CD4-positive, alpha-beta T cell treated with Interferon alpha-2 for 1 hour (primary cell): ENCODE results near the gene COL4A4.
A peak's percentile ranks its signal among the peaks of the same experiment; 100 is the strongest.
"Not testable (repeated sequence)": the region's sequence is repeated elsewhere in the genome, so short reads cannot be mapped to it uniquely, and the experiment has no call there.

ENCODE experiments used
- DNase-seq, 2 donors: peaks; one replicate each; pipeline ENCODE4 v3.0.0-alpha.2; 2020 to 2022

COL4A4 gene

DNA sequence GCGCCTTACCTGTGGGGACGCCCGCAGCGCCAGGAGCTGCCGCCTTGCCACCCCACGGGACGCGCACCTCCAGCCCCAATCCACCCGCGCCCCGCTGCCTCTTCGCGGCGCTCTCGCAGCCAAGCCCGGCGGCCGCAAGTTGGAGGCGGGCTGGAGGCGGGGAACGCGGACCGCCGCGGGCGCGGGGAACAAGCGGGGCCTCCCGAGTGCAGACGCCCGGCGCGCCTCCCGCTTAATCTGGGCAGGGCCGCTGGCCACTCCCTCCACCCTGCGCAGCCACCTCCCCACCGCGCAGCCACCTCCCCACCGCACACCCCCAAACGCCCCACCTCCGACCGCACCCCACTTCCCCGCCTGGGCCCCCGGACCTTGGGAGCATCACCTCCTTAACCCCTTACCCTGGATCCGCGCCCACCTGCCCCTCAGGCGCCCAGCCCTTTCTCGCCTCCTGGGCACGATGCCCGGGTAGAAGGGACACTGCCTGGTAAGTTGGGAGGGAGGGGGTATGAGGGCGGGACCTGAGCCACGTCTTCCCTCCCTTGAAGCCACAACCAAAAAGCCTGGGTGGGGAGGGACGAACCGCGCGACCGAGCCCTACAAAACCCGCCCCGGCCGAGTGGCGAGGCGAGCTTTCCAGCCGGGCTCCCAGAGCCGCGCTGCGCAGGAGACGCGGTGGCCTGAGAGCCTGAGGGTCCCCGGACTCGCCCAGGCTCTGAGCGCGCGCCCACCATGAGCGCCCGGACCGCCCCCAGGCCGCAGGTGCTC is at the start of gene COL4A4, which contains the start of gene COL4A3:
TSS of gene COL4A4 (minus strand) at position 208 of the 765 bp plus-strand sequence. CDS start 16,722 bp downstream, outside the sequence.
TSS of gene COL4A3 (plus strand) at position 627 of the 765 bp plus-strand sequence. CDS start at position 730, 103 bp downstream.
- no peak for DNase-seq

DNA sequence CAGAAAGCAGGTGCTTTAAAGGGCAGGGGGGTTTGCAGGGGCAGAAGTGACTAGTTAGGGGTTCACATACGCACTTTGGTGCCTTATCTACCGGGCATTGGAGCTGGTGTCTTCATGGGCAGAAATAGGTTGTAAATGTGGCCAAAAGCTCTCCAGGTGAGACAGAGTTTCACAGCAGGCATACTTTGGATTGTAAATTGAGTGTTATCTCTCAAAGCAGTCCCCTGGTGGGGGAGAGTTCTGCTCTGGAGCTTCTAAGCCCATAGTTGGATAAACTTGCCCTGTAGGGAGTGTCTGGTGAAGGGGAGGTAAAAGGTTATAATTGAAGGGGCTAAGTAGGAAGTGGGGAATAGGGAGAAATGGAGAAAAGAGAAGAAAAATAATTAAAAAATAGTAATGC is 43.6 kb upstream of the COL4A4 start:
- no peak for DNase-seq

DNA sequence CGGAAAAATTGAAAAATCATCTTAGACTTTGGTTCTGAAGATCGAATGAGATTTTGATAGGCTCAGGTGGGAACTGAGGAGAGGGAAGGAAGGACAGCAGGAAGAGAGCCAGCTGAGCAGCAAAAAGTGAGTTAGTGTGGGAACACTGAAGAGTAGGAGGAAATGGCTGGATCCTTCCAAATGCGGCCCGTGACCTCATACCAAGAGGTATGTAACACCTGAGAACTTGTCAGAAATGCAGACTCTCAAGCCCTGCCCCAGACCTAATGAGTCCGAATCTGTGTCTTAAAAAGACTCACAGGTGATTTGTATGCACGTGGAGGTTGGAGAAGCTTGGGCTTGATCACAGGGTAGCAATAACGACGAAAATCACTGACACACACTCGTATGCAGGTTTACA is 42.4 kb upstream of the COL4A4 start:
- no peak for DNase-seq

DNA sequence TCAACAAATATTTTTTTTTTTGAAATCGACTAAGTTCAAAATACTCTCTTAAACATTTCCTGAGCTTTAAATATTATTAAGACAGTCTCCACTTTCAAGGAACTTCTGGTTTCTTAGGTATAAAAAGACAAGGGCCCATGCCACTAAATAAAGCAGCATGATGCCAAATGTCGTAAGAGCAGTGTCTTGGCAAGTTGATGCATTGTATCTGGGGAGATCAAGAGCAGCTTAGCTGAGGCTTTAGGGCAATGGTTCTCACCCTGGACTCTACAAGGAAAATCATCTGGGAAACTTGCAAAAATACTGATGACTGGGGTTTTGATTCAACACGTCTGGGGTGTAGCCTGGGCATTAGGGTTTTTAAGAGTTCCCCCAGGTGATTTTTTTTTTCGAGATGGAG is 41.7 kb upstream of the COL4A4 start:
- DNase-seq = no peak

DNA sequence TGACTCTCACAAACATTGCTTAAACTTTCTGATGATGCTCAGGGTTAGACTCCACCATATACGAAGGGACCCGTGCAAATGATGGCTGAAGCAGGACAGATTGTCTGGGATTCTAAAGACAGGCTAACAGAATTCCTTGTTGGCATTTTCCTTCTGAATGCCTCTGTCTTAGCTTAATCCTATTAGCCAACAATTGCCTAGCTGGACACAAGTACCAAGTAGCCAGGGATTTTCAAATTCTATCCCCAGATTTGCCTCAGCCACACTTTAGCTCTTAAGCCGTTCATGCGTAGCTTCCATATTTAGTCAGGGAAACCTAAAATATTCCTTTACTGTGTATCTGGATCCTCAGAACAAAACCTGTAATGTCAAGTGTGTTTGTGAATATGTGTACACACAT is 40.4 kb upstream of the COL4A4 start:
- no peak for DNase-seq

DNA sequence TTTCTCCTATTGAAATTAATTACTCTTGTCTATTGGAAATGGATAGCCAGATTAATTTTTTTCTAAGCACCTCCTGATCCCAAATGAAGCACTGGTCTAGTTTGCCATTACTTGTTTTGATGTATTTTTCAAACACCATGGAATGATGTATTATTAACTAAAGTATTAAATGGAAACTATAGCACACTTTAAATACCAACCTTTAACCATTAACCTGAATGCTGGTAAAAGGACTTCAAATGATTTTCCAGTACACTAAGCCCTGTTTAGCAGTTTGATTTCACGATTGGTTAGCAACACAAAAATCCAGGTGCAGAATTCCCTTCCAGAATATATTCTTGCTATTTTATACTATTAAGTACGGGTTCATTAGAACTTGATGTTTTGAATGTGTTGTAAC is 37.8 kb upstream of the COL4A4 start:
- no peak for DNase-seq

DNA sequence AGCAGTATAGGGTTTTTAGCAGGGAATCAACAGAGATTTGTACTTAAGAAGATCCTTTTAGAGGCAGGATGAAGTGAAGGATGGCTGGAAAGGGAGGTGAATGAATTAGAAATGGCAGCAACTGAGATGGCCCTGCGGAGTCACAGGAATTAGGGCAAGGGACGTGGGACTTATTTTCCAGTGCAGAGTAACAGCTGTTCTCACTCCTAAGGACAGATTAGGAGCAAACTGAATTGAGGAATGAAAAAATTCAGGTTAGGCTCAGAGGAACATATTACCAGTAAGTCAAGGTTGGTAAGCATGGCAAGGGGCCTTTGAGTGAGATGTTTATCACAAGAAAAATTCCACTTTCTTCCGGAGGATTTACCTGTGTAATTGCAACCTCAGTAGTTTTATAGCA is 34.9 kb upstream of the COL4A4 start:
- DNase-seq = no peak

DNA sequence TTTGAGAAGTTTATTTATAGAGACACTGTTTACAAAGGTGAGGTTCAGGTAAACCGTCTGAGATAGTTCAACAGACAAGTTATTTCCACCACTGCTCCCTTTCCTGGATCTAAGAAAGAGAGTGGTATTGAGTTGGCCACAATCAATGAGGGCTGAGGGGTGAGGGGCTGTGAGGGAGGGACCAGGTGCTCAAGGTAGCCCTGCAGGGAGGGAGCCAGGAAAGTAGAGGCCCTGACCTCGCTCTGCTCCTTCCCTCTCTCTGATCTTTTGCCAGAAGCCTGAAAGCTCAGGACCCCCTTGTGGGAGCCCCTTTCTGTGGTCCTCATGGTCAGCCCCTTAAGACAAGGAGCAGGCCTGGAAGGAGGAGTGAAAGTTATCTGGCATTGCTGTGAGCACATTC is 30.2 kb upstream of the COL4A4 start:
- no peak for DNase-seq

DNA sequence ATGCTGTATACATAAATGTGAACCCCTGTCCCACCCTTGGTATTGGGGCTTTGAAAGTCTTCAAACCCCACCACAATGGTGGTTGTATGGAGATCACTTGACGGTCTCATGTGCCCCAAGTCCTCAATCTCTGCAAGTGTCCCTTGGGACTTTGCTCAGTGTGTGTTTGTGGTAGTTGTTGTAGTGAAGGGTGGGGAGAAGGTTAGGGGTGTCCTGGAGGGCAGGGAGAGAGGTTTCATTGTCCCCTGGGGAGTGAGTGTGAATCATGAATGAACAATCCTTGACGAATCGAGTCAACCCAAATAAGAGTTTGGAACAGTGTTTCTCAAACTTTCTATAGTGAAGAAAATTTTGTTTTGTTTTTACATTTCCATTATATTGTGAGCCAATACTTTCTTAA is 28.5 kb upstream of the COL4A4 start:
- DNase-seq = no peak

DNA sequence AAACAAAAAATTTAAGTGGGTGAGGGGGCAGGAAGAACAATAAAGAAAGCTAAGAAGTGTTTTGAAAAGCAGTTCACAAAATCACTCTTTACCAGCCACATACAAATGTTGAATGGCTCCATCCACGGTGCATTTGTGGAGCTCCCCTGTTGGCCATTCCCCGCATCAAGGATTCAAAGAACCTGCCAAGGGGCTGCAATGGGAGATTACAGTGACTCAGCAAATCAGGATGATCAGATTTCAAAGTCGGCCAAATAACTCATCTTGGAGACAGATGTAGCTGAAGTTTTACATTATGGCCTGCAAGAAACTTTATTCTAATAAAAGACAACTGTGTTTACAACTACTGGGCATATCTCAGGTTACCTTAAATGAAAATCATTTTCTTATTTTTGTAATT is 27.4 kb upstream of the COL4A4 start:
- DNase-seq = no peak

DNA sequence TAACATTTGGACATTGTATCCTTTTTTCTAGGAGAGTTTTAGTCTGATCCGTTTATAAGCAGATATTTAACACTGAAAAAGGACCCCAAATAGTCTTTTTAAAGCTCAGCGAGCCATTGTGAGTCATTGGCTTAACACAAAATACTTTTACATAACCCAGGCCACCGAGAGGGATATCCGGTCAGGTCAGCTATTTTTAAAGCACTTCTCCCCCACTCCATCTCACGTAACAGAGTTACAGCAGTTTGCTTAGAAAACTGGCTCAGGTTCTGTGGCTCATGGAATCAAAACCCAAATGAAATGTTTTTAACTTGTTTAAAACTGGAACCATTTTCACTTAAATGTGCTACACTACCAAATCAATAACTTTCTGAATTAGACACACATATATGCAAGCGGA is 24.3 kb upstream of the COL4A4 start:
- DNase-seq = no peak

DNA sequence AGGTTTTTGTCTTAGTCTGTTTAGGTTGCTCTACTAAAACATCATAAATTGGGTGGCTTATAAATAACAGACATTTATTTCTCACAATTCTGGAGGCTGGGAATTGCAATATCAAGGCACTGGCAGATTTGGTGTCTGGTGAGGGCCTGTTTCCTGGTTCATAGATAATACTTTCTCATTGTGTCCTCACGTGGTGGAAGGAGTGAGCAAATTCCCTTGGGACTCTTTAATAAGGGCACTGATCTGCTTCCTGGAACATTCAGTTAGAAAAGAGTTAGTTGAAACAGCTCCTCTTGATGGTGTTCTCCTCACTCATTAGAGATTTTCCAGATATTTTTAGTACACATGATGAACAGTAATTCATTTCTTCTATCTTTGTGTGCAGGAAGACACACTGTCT is 22.7 kb upstream of the COL4A4 start:
- DNase-seq = no peak

DNA sequence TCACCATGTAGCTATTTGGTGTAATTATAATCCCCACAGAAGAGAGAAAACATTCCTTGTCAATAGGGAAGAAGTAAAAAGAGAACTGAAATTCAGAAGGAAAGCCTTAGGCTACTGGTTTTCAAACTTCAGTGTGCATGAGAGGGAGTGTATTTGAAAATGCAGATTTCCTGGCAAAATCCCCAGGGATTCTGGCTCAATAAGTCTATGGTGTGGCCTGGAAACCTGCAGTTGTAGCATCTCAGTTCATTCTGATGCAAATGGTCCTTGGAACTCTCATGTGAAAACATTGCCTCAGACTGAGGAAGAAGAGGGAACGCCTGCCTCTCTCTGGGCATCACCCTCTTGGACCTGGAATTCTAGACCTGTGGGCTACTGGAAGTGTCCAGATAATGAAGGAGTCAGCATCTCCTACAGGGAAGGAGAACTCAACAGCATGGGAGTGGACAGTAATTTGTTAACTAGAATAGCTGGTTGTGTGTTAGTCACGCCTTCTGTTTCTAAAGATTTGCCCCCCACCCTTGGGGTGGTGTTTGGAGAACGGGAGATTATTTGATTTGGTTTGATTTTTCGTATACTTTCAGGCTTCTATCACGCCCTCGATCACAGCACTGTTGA is 21.7 kb upstream of the COL4A4 start:
- DNase-seq = no peak

DNA sequence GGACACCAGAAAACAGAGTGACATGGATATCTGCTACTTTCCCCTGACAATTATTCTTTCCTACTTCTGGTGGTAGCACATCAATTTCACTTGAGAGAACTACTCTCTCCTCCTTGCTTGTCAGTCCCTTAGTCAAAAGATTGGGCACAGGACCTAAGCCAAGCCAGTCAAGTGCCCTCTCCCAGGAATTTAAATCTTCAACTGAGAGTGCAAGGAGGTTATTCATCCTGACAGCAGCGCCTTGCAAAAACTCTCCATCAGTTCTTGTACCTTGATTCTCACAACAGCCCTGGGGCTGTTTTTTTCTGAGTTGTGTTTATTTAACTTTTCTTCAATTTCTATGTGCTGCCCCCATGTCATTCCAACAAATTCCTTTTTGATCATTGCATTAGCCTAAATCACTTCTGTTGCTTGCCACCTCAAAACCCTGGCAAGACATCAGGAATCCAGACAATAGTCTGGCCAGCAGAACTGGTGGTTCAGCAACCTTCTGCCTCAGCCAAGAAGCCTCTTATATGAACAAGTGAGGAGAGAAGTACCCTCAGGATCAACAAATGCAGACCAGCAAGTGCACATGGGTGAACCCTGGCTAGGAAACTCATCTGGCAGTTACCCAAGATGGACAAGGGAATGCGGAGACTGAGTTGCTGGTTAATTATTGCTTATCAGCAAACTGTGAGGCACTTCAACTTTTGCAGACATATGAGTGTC is 19.8 kb upstream of the COL4A4 start:
- no peak for DNase-seq

DNA sequence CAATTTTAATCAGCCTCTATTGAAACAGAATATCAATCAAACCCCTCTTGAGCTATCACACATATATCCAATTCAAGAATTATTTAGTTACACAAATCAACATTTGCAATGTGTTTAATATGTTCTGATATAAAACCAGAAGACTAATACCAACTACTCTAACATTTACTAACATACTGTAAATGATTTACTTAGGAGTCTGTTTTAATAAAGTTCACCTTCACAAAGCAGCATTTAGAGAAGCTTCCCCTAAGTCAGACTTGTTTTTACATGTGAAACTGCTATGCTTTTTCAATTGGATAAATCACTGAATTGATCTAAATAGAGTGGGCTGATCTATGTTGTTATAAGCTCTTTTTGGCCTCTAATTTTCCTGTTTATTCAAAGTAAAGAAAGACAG is 18.8 kb upstream of the COL4A4 start:
- DNase-seq = no peak

DNA sequence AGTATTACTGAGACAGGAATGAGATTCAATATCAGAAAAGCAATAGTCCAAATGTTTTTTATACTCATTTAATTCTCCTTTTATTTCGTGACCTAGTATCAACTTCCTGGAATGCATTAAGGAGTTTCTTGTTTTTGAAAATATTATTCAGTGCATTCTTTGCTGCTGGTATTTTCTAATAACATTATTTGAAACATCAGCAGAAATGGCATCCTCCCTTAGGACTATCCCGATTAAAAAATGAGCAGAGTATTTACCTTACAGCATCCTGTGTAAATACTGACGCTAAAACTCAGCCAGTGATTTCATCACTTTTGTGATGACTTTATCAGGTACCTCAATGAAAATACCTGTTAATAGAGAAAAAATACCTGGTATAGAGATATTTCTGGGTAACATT is 16.8 kb upstream of the COL4A4 start:
- no peak for DNase-seq

DNA sequence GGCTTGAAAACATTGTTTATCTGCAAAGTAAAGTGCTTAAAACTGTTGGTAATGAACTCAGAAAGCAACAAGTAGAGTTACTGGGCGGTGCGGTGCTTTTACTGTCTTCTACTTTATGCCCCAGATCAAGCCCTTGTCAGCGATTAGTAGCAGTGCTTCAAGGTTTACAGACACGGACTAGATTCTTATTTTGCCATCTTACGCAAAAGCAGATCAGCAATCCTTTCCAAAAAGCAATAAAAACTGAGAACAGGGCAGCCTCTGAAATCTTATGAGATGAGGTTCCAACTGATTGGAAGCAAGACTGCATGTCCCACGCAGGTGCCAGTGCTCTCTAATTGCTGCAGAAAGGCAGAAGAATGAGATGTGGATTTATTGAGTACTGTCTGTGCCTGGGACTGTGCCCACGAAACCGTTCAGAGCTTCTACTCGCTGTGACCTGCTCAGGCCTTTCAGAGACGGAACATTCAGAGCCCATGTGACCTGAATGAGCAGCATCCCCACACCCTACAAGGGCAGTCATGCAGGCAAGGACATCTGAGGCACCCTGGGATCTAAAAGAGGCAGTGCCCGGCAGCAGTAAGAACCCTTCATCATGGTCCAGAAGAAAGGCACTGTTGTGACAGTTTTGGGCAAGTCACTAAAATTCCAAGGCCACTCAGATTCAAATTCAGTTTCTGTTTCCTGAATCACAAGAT is 16.1 kb upstream of the COL4A4 start:
- no peak for DNase-seq

DNA sequence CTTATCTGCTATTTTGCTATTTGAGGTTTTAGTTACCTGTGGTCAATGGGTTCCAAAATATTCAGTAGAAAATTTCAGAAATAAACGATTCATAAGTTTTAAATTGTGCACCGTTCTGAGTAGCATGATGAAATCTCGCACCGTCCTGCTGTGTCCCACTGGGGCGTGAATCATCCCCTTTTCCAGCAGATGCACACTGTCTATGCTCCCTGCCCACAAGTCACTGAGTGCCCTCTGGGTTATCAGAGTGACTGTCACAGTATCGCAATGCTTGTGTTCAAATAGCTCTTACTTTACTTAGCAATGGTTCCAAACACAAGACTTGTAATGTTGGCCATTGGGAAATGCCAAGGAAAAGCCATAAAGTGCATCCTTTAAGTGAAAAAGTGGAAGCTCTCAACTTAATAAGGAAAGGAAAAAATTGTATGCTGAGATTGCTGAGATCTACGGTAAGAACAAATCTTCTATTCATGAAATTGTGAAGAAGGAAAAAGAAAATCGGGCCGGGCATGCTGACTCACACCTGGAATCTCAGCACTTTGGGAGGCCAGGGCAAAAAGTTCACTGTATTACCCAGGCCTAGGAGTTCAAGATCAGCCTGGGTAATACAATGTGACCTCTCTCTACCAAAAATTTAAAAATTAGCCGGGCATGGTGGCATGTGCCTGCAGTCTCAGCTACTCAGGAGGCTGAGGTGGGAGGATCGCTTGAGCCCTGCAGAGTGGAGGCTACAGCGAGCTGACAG is 13.8 kb upstream of the COL4A4 start:
- DNase-seq = no peak

DNA sequence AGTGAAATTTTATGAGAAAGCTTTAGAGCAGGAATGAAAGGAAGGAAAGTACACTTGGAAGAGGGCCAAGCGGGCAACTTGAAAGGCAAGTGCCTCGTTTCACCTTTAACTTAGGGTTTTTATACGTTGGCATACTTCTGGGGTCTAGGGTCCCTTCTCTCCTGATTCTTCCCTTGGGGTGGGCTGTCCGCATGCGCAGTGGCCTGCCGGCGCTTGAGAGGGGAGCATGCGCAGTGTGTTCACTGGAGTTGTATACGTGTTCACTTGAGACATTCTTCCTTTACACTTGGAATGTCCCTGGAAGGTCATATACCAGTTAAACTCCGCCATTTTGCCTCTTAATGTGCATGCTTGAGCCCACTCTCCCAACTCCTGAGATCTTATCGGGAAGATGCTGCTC is 7.8 kb upstream of the COL4A4 start:
- DNase-seq = not testable (repeated sequence)

DNA sequence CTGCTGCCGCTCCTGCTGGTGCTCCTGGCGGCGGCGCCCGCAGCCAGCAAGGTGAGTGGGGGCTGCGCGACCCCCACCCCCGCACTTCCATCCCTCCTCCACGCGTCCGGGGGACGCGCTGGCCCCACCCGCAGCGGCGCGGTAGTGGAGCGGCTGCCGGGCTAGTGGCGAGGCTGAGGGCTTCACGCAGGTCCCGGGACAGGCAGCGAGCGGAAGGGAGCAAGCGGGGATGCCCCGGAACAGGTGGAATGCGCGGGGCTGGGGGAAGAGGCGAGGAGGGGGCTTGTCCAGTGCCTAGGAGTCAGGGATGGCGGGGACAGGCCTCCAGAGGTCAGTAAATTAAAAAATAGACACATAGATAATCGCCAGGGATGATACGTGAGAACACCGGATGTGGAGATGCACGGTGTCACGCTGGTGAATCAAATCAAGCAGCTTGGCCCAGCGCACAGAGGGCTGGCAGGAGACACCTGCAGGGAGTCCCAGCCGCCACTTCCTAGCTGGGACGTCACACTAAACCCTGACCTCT is 822 bp upstream of the COL4A4 start:
- peak in 1 of 2 donors; percentile 3 for DNase-seq

DNA sequence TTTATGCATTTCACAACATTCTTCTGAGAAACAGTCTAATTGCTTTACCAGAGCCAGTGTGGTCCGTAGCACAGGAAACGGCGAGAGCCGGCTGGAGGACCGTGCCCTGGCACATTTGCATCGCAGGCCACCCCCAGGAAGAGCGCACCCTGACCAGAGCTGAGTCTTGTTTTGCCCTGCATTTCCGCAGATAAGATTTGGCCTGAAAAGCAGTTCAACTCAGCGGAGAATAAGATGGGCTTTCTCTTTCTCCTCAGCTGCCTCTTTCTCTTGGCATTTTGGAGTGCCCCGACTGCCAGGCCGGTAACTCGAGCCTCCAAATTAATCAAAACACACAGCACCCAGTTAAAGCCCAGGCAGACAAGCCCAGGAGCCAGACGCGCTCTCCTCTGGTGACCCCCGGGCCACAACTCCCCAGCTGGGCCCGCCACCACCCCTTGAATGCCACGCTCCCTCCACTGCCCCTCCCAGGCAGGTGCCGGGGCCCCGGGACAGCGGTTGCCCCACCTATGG is 464 bp downstream of the COL4A4 start:
- DNase-seq = no peak

DNA sequence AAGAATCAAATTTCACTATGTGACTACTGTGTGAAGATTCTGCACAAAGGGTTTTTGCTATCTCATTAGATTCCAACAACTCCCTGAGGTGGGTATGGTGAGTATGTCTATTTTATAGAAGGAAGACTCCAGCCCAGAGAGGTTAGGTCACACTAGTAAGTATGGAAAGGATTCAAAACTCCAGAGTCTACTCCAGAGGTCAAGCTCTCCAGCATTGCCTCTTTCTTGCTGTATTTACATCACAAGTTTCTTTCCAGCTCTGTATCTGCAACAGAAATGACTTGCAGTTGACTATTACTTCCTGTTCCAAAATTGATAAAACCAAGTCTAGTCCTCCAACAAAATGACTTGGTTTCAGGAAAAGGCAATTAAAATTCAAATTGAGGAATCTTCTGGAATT is 2.1 kb downstream of the COL4A4 start:
- no peak for DNase-seq
